Vagina (tissue), 1 donor: ENCODE measurements around the gene ACTL6A. TPM values are rescaled to one million over a fixed set of nuclear protein-coding genes. Genes with fewer than 3 reads are reported as not detected.

Experiments
- small RNA-seq: library from RNA; depleted of rRNA; stranded (forward); fragments of <200 nt; gene quantifications from one replicate; pipeline ENCODE3, GENCODE V24; 2016
- total RNA-seq: library from RNA; depleted of rRNA; stranded (reverse); fragments of >200 nt; gene quantifications from one replicate; pipeline ENCODE4 v1.2.3, GENCODE V29; 2016

The ACTL6A gene
- total RNA-seq, 1 donor from 2014 or later: 21.9 TPM

Small RNAs within 50 kb of the gene (small RNA-seq; reads per million reads assigned to genes)
- gene AC090425.1 (not detected), gene RF01210 (not detected)

Other genes starting within 250 kb of the ACTL6A start
- gene ZNF639, start 239.9 kb upstream of the ACTL6A start, total RNA-seq: 37.3 TPM
- 33.1 TPM for gene MFN1, start 215.2 kb upstream of the ACTL6A start, total RNA-seq
- 23.3 TPM for gene GNB4, start 111.5 kb upstream of the ACTL6A start, total RNA-seq
- gene MRPL47, start 41.7 kb downstream of the ACTL6A start, total RNA-seq: 20.9 TPM
- gene NDUFB5, start 41.9 kb downstream of the ACTL6A start, total RNA-seq: 48.9 TPM
- 11.5 TPM for gene USP13, start 90.1 kb downstream of the ACTL6A start, total RNA-seq